ENCODE data around the gene KSR2.

KSR2 gene

GRCh38 chr12:117563706-117564105, 405.1 kb downstream of the KSR2 start:
- no peak for DNase-seq

- no peak for DNase-seq
These were observed 405.8 kb downstream of the KSR2 start for GRCh38 chr12:117563007-117563406.

- no peak for DNase-seq
These were observed 406.8 kb downstream of the KSR2 start for GRCh38 chr12:117561990-117562389.

- no peak for DNase-seq
These were observed 408.8 kb downstream of the KSR2 start for GRCh38 chr12:117559978-117560377.

GRCh38 chr12:117555889-117556288, 412.9 kb downstream of the KSR2 start:
- DNase-seq = no peak

GRCh38 chr12:117552971-117553370, 415.8 kb downstream of the KSR2 start:
- no peak for DNase-seq

GRCh38 chr12:117551665-117552064, 417.1 kb downstream of the KSR2 start:
- DNase-seq = no peak

- no peak for DNase-seq
These were observed 421.6 kb downstream of the KSR2 start for GRCh38 chr12:117547209-117547608.

- DNase-seq = no peak
These were observed 423.6 kb downstream of the KSR2 start for GRCh38 chr12:117545216-117545615.

- DNase-seq = no peak
These were observed 428.8 kb downstream of the KSR2 start for GRCh38 chr12:117540011-117540410.

- DNase-seq = no peak
These were observed 429.9 kb downstream of the KSR2 start for GRCh38 chr12:117538926-117539325.

GRCh38 chr12:117538032-117538690, 430.6 kb downstream of the KSR2 start:
- DNase-seq = no peak

- DNase-seq = no peak
These were observed 435.1 kb downstream of the KSR2 start for GRCh38 chr12:117533687-117534086.

GRCh38 chr12:117530796-117531195, 438.0 kb downstream of the KSR2 start:
- DNase-seq = no peak

- DNase-seq = no peak
These were observed 440.3 kb downstream of the KSR2 start for GRCh38 chr12:117528538-117528937.

- DNase-seq = no peak
These were observed 441.3 kb downstream of the KSR2 start for GRCh38 chr12:117527479-117527855.

GRCh38 chr12:117526757-117527478, 441.9 kb downstream of the KSR2 start:
- DNase-seq = no peak

- no peak for DNase-seq
These were observed 443.0 kb downstream of the KSR2 start for GRCh38 chr12:117525766-117526165.

- no peak for DNase-seq
These were observed 444.0 kb downstream of the KSR2 start for GRCh38 chr12:117524806-117525205.

GRCh38 chr12:117523971-117524370, 444.8 kb downstream of the KSR2 start:
- DNase-seq = no peak

- DNase-seq = no peak
These were observed 446.2 kb downstream of the KSR2 start for GRCh38 chr12:117522559-117522958.

- no peak for DNase-seq
These were observed 446.9 kb downstream of the KSR2 start for GRCh38 chr12:117521867-117522266.

GRCh38 chr12:117521346-117521745, 447.4 kb downstream of the KSR2 start:
- no peak for DNase-seq

- DNase-seq = no peak
These were observed 450.1 kb downstream of the KSR2 start for GRCh38 chr12:117518594-117519270.
